Central memory CD4-positive, alpha-beta T cell (primary cell): Measurements from ENCODE around the gene MRPS27.

ENCODE experiments used
- DNase-seq: peaks from one replicate; pipeline ENCODE4 v3.0.0; 2022

Gene MRPS27

GRCh38 chr5:72228960-72229359 is 91.1 kb downstream of the MRPS27 start:
- no peak for DNase-seq

GRCh38 chr5:72226950-72227349 is 93.1 kb downstream of the MRPS27 start:
- DNase-seq: no peak

DNA sequence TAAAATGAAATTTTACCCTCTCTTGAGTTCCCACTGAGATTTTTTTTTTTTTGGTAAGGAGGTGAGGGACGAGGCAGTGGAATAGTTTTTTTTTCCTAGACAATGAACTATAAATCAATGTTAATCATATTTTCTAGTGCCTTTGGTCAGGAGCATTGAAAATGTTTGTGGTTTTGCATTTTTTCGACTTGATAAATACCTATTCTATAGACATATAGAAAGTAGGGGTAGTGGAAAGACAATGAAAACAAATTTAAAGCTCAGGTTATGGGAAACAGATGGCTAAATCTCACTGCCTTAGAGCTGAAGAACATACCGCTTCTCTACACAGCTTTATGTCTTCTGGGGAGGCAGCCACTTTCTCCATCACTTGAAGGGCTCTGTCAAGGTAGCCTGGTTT is 94.3 kb downstream of the MRPS27 start:
- no peak for DNase-seq

- DNase-seq: no peak
Observed at GRCh38 chr5:72224946-72225463, 95.0 kb downstream of the MRPS27 start.

- no peak for DNase-seq
Observed at GRCh38 chr5:72223371-72223770, 96.7 kb downstream of the MRPS27 start.

- DNase-seq: no peak
Observed at GRCh38 chr5:72222521-72222920, 97.5 kb downstream of the MRPS27 start.

DNA sequence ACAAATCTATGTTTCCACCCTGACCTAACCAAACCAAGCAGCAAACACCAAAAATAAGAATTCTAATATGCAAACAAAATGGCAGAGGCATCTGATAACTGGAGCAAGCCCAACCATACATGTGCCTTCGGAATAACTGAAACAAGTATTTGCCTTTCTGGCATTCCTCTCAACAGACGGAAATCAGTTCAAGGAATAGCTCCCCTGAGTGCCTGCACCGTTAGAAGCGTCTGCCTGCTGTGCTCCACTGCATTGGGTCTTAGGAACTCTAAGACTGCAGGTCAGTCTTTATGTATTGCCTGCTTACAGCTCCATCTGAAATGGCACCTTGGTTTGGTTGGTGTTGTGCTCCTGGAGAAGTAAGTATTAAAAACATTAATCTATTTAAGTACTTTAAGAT is 98.5 kb downstream of the MRPS27 start:
- no peak for DNase-seq

DNA sequence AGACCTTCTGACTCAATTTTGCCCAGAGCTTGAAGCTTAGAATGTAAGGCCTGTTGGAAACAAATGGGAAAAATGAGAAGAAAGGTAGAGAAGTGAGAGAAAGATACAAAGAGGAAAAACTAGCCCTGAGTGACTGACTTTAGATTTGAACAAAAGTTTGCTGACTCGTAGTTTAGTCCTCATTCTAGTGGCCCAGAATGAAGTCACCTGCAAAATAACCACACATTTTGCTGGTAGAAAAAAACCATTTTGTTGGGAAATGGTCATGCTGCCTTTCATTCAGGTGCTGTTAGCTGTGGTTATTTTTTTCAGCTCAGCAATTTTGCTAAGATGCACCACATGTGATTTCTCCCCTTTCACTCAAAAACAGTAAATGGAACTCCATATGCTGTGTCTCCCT is 98.9 kb downstream of the MRPS27 start:
- DNase-seq: no peak

DNA sequence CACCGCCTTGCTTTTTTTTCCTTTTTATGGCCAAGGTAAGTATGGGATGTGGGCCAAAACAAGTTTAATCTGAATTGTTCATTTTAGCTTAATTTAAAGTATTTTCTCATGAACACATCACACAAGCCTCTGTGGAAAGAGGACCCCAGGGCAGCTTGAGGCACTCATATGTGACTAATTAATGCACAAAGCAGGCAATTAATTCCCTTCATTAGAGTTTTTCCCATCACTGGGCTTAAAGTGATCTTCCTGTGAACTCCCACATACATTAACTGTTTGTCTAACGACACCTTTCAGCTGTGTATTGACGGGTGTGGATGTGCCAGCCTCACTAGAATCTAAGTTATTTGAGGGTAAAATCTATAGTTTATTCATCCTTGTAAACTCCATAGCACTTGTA is 103.3 kb downstream of the MRPS27 start:
- no peak for DNase-seq

GRCh38 chr5:72214168-72214567 is 105.9 kb downstream of the MRPS27 start:
- DNase-seq: no peak

DNA sequence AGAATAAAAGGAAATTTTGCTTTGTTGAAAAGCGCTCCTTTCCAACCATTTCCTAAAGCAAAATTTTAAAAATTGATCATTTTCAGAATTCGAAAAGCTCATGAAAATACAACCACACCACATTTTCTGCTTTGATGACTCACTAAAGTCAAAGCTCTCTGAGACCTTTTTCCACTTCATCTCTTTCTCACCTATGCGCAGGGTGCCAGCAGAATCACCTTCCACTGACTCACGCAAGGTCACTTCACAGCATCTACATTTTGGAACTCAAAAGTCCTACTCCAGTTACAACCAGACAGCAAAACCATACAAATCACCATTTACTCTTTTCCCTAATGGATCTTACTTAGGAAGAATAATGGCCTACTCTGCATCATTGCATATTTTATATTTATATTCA is 106.6 kb downstream of the MRPS27 start:
- no peak for DNase-seq

DNA sequence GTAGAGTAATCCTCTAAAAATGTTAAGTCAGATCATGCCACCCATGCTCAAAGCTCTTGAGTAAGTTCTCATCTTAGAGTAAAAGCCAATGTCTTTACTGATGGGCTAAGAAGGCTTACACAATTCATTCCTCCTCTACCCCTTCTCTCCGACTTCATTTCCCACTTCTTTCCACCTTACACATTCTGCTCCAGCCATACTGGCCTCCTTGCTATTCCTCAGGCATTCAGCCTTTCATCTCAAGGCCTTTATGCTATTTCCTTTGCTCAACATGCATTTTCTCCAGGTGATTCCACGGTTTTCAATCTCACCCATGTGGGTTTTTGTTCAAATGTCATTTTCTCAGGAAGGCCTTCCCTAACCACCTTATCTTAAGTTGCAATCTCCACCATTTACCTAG is 107.9 kb downstream of the MRPS27 start:
- no peak for DNase-seq

DNA sequence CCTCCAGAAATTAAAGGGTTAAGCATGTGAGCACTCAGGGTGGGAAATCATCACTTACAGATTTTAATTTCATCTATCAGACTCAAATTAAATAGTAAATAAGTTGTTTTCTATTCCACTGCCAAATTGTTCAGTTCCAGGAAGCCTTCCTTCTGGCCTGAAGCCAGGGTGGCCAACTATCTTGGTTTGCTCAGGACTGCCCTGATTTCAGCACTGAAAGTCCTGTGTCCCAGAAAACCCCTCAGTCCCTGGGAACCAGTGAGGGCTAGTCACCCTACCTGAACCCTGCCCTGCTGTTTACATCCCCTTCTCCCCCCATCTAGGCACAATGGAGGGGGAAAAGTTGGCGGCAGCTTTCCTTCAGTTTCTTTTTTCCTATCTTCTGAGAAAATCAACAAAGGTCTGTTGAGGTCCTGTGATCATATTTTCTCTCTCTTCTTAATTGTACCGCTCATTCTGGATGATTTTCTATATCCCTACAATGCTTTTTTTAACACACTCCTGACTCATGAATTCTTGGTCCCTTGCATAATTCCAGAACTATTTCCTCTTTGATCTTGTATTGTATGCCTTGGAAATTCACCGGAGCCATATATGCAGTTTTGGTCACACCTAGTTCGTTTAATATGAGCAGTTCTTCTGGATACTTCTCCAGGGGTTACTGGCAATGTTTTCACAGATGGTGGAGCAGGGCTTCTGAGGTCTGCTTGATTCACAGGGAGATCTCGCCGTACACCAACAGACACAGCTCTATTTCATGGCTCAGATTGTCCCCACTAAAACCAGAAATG is 109.0 kb downstream of the MRPS27 start:
- no peak for DNase-seq

DNA sequence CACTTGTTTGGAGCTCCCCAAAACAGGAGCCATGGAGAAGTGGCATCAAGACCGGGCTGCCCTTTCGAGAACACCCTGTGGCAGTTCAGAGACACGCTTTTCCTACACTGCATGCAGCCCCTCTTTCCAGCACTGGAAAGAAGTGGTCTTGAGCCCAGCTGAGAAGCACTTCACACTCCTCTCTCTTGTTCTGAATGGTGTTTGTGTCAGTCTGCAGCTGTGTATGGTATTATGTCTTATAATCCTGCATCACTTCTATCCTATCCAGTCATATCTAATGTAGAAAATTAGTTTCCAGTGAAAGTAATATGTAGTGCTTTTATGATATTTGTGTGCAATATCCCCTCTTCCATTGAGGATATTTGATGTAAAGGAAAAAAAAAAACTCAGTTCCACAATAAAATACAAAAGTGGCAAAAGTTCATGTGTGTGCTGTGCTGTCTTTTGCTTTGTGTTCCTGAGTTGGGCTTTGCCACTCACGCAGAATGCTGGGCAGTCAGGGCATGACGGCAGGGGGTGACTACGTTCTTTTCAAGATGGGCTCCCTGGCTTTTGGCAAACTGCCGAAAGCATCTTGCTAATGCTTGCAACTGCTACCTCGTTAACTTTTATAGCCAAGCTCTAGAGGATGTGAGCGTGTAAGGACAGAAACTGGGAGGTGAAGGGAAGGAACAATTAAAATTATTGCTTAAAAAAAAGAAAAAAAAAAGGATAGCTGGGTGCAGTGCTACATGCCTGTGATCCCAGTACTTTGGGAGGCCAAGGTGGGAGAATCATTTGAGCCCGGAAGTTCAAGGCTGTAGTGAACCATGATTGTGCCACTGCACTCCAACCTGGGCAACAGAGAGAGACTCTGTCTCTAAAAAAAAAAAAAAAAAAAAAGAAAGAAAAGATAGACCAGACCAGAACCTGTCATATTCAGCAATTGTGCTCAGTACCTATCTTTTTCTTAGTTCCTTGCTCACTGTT is 110.6 kb downstream of the MRPS27 start:
- no peak for DNase-seq

GRCh38 chr5:72208324-72208926 is 111.6 kb downstream of the MRPS27 start:
- no peak for DNase-seq

GRCh38 chr5:72206994-72207393 is 113.0 kb downstream of the MRPS27 start:
- no peak for DNase-seq

DNA sequence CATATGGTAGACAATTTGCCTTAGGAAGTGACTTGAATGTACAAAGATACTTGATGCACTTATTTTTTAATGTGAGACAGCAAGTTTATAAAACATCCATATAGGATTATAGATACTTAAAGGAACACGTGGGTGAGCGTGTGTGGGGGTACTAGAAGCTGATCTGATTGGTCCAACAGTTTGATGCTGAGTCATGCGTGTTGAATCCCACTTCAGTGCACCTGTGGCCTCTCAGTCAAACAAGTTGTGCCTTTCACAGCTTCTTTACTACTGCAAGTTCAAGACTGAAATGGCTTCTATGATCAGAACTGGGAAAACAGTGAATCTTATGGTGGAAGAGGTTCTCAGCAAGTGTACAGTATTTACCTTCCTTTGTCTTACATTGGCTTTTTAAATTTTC is 113.9 kb downstream of the MRPS27 start:
- DNase-seq: no peak

DNA sequence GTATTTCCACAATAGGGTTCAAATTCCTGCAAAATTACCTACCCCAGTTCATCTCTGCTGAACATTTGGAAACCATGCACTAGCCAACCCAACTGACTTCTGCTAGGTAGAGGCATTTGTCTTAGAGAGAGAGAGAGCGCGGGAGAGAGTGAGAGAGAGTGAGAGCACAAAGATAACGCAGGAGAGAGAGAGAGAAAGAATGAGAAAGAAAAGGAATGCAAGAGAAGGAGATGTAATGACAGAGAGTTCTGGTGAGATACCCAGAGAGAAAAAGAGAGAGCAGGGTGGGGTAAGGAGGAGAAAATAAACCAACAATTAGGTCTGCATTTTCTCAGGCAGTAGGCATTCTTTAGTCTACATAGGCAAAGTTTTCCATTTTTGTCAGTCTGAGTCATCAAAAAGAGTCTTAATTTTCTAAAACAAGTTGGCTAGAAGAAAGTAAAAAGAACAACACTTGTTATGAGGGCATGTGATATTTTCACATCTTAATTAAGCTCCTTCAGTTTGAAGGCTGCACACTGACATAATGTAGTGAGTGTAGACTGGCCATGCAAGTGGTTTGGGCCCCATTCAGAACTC is 114.5 kb downstream of the MRPS27 start:
- no peak for DNase-seq

- no peak for DNase-seq
Observed at GRCh38 chr5:72204946-72205345, 115.1 kb downstream of the MRPS27 start.

DNA sequence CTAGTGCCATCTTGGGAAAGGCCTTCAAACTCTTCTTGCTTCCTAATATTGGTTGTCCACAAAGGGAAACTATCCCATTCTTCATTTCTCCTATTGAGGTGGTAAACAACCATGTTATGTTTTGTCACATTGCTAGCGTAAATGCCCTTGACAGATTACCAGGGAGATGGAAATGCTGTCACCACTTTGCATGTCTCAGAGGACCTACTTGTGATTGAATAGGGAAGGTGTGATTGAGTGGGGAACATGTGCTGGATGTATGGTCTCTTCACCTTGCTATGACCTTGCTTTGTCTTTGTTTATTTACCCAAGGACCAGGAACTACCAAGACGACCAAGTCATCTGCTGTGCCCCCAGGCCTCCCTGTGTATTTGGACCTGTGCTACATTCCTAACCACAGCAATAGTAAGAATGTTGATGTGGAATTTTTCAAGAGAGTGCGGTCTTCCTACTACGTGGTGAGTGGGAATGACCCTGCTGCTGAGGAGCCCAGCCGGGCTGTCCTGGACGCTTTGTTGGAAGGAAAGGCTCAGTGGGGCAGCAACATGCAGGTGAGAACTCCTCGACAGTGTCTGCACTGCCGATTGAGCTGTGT is 116.7 kb downstream of the MRPS27 start:
- no peak for DNase-seq

DNA sequence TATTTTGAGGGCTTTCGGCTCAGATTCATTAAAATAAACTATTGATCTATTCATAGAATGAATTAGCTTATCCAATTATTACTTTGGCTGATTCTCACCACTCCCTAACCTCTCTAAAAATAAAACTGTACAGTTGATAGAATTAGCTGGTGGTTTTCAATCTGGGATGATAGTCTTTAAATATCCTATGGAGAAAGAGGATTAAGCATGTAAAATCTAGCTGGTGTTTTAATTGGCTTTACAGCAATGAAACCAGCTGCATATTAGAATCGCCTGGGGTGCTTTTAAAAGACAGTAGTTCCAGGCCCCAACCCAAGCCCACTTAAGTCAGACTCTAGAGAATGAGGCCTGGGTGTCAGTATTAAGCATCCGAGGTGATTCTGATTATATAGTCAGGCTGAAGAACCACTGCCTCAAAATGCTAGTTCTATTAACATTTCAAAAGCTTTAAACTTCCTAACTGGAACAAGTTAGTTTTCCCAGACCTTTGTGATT is 117.7 kb downstream of the MRPS27 start:
- no peak for DNase-seq

DNA sequence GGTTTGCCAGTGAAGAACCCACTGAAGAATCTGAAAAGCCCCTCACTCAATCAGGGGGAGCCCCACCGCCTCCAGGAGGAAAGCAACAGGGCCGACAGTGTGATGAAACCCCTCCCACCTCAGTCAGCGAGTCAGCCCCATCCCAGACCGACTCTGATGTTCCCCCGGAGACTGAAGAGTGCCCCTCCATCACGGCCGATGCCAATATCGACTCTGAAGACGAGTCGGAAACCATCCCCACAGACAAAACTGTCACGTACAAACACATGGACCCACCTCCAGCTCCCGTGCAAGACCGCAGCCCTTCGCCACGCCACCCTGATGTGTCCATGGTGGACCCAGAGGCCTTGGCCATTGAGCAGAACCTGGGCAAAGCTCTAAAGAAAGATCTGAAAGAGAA is 120.4 kb downstream of the MRPS27 start:
- no peak for DNase-seq
